ENCODE data around the gene FRA10AC1.

The FRA10AC1 gene

DNA sequence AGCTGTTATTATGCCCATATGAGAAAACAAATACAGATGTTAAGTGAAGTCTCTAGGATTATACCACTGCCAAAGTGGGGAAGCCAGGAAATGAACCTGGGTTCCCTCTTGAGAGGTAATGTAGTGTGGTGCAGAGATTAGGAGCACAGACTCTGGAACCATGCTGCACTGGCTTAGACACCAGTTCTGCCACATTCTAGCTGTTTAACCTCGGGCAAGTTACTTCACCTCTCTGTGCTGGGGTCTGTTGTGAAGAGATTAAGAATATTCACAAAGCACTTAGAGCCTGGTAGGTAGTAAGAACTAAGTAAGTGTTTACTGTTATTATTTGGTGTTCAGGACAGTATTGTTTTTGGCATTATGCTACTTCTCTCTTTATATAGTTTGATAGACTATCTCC lies 48.2 kb downstream of the FRA10AC1 start:
- DNase-seq = no peak
- H3K4me1 ChIP-seq (ENCODE audit: control insufficient read depth, insufficient read depth, low read length, poor library complexity, severe bottlenecking) = no peaks in the 10 kb centered on the region
- no peaks in the 10 kb centered on the region for H3K9me3 ChIP-seq (ENCODE audit: control insufficient read depth, low read length)
- H3K27ac ChIP-seq (ENCODE audit: insufficient read depth, low read length, poor library complexity, severe bottlenecking) = no peak overlapping the region
- H3K27me3 ChIP-seq (replicated peaks; ENCODE audit: control insufficient read depth, insufficient read depth, low read length, poor library complexity, severe bottlenecking) = no peaks in the 10 kb centered on the region
- no peaks in the 10 kb centered on the region for H3K36me3 ChIP-seq (ENCODE audit: control insufficient read depth, insufficient read depth, low read length)
- no peak overlapping the region for H3K4me3 ChIP-seq (ENCODE audit: insufficient read depth, low read depth, low read length, poor library complexity, severe bottlenecking)

DNA sequence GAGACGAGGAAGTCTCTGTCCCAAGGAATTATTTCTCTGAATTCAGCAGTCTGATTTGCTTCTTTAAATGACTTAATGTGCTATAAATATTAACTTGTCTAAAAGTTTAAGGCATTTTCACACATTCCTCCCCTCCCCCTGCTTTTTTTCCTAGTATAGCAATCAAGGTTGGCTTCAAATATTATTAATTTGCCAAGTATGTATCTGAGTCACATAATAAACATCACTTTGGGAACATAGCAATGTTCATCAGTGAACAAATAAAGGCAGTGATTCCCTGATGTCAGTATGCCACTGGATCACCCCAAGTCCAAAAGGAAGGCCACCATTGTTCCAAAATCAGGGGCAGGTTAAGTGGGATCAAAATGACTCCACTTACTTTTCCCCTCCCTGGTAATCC lies 49.5 kb downstream of the FRA10AC1 start:
- no peak overlapping the region for H3K27ac ChIP-seq (ENCODE audit: insufficient read depth, low read length, poor library complexity, severe bottlenecking)

DNA sequence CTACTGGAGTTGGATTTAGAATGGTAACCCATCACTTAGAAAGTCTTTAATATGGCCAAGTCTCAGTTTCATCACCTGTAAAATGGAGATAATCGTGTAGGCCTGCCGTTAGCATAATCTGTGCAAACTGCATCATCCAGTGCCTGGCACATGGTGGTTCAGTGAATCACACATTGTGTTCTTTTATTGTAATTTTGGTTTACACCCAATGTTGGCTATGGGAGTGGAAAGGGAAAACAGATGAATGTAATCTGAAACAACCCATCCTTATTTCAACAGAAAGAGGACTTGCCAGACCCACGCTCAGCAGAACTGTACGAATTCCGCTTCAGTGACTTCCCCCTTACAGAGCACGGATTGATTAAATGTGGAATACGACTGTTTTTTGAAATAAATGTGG lies 62.6 kb downstream of the FRA10AC1 start:
- Histone ChIP-seq H3K4me3 (ENCODE audit: insufficient read depth, low read depth, low read length, poor library complexity, severe bottlenecking) (no peak overlapping the region), H3K27ac (ENCODE audit: insufficient read depth, low read length, poor library complexity, severe bottlenecking) (no peak overlapping the region), H3K9me3 (ENCODE audit: control insufficient read depth, low read length) (no peaks in the 10 kb centered on the region), H3K4me1 (ENCODE audit: control insufficient read depth, insufficient read depth, low read length, poor library complexity, severe bottlenecking) (no peaks in the 10 kb centered on the region), H3K27me3 (replicated peaks; ENCODE audit: control insufficient read depth, insufficient read depth, low read length, poor library complexity, severe bottlenecking) (no peaks in the 10 kb centered on the region), H3K36me3 (ENCODE audit: control insufficient read depth, insufficient read depth, low read length) (no peaks in the 10 kb centered on the region)
- DNase-seq = no peak

More for the DNA sequence above, 49.5 kb downstream of the FRA10AC1 start:
- Histone ChIP-seq H3K4me3 (ENCODE audit: insufficient read depth, low read depth, low read length, poor library complexity, severe bottlenecking) (no peak overlapping the region), H3K27me3 (replicated peaks; ENCODE audit: control insufficient read depth, insufficient read depth, low read length, poor library complexity, severe bottlenecking) (no peaks in the 10 kb centered on the region), H3K9me3 (ENCODE audit: control insufficient read depth, low read length) (no peaks in the 10 kb centered on the region), H3K36me3 (ENCODE audit: control insufficient read depth, insufficient read depth, low read length) (no peaks in the 10 kb centered on the region), H3K4me1 (ENCODE audit: control insufficient read depth, insufficient read depth, low read length, poor library complexity, severe bottlenecking) (no peaks in the 10 kb centered on the region)
- DNase-seq = no peak

DNA sequence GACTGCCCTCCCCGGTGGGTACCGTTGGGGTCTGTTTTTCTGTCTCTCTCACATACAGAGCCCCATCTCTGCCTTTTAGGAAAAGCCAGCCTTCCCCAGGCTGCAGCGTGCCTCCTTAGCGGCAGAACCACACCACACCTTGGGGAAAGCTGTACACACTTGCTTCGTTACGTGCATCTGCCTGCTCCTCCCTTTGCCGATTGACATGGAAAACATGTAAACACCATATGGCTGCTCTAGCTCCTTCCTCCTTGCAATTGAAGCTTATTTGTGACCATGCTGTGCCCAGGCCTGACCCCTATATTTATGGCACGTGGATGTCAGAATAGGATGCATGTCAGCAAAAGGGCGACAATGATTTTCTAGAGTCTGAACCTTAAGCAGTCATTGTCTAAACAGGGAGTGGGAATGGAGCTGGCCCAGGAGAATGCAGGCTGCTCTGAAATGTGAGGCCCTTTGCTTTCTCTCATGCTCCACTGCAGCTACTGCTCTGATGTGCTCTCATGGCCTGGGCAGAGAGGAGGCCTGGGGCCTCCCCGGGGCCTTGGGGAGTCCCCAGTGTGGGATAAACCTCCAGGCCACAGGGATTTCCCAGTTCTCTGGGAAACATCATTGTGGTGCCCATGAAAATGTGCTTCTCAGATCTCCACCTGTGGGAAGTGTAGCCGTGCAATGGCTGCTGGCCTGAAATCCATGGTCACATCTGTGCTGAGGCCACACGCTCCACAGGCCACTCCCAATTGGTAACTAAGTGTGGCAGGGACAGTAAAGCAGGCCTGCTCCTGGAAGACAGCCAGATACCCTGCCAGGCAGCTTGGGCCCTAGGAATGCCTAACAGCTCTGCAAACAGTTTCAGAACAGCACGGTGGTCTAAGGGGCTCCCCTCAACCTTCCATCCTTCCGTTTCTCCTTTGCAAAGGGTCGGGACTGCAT lies 71.5 kb downstream of the FRA10AC1 start:
- no peak overlapping the region for H3K27ac ChIP-seq (ENCODE audit: insufficient read depth, low read length, poor library complexity, severe bottlenecking)
- H3K36me3 ChIP-seq (ENCODE audit: control insufficient read depth, insufficient read depth, low read length) = no peaks in the 10 kb centered on the region
- H3K9me3 ChIP-seq (ENCODE audit: control insufficient read depth, low read length) = no peaks in the 10 kb centered on the region
- H3K4me1 ChIP-seq (ENCODE audit: control insufficient read depth, insufficient read depth, low read length, poor library complexity, severe bottlenecking) = no peaks in the 10 kb centered on the region
- no peak overlapping the region for H3K4me3 ChIP-seq (ENCODE audit: insufficient read depth, low read depth, low read length, poor library complexity, severe bottlenecking)
- DNase-seq = no peak
- H3K27me3 ChIP-seq (replicated peaks; ENCODE audit: control insufficient read depth, insufficient read depth, low read length, poor library complexity, severe bottlenecking) = no peaks in the 10 kb centered on the region

DNA sequence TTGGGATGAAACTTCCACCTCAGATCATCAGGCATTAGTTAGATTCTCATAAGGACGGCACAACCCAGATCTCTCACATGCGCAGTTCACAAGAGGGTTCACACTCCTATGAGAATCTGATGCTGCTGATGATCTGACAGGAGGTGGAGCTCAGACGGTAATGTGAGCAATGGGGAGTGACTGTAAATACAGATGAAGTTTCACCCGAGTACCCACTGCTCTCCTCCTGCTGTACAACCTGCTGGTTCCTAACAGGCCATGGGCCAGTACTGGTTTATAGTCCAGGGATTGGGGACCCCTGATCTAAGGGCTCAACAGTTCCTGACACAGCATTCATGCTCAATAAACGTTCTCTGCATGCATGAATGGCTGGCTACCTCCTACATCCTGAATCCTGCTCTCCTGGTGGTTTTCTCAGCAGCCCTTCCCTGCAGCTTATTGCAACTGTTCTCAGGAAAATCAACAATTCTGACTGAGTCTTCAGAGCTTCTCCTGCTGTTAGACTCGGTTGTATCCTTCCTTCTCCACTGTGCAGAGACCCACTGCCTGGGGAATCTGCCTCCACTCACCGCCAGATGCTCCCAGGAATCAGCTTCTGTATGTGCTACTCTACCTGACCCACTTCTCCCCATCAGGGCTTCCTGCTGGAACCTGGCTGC lies 72.6 kb downstream of the FRA10AC1 start:
- Histone ChIP-seq H3K4me3 (ENCODE audit: insufficient read depth, low read depth, low read length, poor library complexity, severe bottlenecking) (no peak overlapping the region), H3K36me3 (ENCODE audit: control insufficient read depth, insufficient read depth, low read length) (no peaks in the 10 kb centered on the region), H3K27me3 (replicated peaks; ENCODE audit: control insufficient read depth, insufficient read depth, low read length, poor library complexity, severe bottlenecking) (no peaks in the 10 kb centered on the region), H3K9me3 (ENCODE audit: control insufficient read depth, low read length) (no peaks in the 10 kb centered on the region), H3K27ac (ENCODE audit: insufficient read depth, low read length, poor library complexity, severe bottlenecking) (no peak overlapping the region), H3K4me1 (ENCODE audit: control insufficient read depth, insufficient read depth, low read length, poor library complexity, severe bottlenecking) (no peaks in the 10 kb centered on the region)
- no peak for DNase-seq

DNA sequence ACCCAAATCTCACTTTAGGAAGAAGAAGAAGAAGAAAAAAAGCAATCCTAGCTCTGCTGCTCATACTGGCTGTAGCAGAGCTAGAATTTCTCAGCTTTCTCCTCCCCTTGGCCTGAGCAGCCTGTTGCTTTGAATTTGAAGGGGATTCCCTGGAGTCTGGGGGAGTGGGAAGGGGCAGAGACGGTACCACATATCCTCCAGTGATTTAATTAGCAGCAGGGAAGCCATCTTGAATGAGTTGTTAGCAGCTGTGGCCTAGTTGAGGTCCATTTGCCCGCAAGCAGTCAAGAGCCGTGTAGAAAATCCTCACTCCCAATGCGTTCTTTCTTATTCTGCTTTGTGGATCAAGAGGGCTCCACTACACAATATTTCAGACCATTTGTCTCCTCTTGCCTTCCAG lies 73.5 kb downstream of the FRA10AC1 start:
- Histone ChIP-seq H3K9me3 (ENCODE audit: control insufficient read depth, low read length) (no peaks in the 10 kb centered on the region), H3K27ac (ENCODE audit: insufficient read depth, low read length, poor library complexity, severe bottlenecking) (no peak overlapping the region), H3K4me3 (ENCODE audit: insufficient read depth, low read depth, low read length, poor library complexity, severe bottlenecking) (no peak overlapping the region), H3K4me1 (ENCODE audit: control insufficient read depth, insufficient read depth, low read length, poor library complexity, severe bottlenecking) (no peaks in the 10 kb centered on the region), H3K27me3 (replicated peaks; ENCODE audit: control insufficient read depth, insufficient read depth, low read length, poor library complexity, severe bottlenecking) (no peaks in the 10 kb centered on the region), H3K36me3 (ENCODE audit: control insufficient read depth, insufficient read depth, low read length) (no peaks in the 10 kb centered on the region)
- DNase-seq = no peak

DNA sequence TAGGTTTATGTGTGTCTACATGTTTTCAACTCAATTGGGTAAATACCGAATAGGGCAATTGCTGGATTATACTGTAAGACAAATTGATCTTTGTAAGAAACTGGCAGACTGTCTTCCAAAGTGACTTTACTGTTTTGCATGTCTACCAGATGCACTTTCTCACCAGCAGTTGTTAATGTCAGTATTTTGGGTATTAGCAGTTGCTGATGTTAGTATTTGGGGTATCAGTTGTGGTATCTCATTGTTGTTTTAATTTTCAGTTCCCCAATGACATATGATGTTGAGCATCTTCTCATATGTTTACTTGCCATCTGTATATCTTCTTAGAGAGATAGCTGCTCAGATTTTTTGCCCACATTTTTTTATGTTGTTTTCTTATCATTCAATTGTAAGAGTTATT lies 79.5 kb downstream of the FRA10AC1 start:
- DNase-seq = no peak
- no peaks in the 10 kb centered on the region for H3K36me3 ChIP-seq (ENCODE audit: control insufficient read depth, insufficient read depth, low read length)
- H3K4me1 ChIP-seq (ENCODE audit: control insufficient read depth, insufficient read depth, low read length, poor library complexity, severe bottlenecking) = no peaks in the 10 kb centered on the region
- H3K9me3 ChIP-seq (ENCODE audit: control insufficient read depth, low read length) = no peaks in the 10 kb centered on the region
- H3K27me3 ChIP-seq (replicated peaks; ENCODE audit: control insufficient read depth, insufficient read depth, low read length, poor library complexity, severe bottlenecking) = no peaks in the 10 kb centered on the region
- no peak overlapping the region for H3K27ac ChIP-seq (ENCODE audit: insufficient read depth, low read length, poor library complexity, severe bottlenecking)
- no peak overlapping the region for H3K4me3 ChIP-seq (ENCODE audit: insufficient read depth, low read depth, low read length, poor library complexity, severe bottlenecking)

DNA sequence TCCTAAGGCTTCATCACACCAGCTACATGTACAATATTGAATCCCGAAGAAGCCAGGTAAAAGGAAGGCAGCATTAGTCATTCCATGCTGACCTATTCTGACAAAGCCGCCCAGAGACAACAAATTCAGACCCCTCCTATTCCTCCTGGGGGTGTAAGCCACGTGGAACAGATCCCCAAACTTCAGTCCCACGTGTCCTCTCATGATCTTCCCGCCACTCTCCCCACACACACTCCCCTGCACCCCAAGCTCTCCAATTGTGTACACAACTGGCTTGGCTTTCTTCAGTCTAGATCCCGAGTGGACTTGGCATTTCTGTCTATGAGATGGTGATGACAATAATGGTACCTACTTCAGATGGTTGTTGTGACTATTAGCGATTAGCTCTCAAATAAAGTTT lies 81.5 kb downstream of the FRA10AC1 start:
- Histone ChIP-seq H3K36me3 (ENCODE audit: control insufficient read depth, insufficient read depth, low read length) (no peaks in the 10 kb centered on the region), H3K27ac (ENCODE audit: insufficient read depth, low read length, poor library complexity, severe bottlenecking) (no peak overlapping the region), H3K9me3 (ENCODE audit: control insufficient read depth, low read length) (no peaks in the 10 kb centered on the region), H3K4me3 (ENCODE audit: insufficient read depth, low read depth, low read length, poor library complexity, severe bottlenecking) (no peak overlapping the region), H3K4me1 (ENCODE audit: control insufficient read depth, insufficient read depth, low read length, poor library complexity, severe bottlenecking) (no peaks in the 10 kb centered on the region), H3K27me3 (replicated peaks; ENCODE audit: control insufficient read depth, insufficient read depth, low read length, poor library complexity, severe bottlenecking) (no peaks in the 10 kb centered on the region)
- DNase-seq = no peak

Data from effector memory CD4-positive, alpha-beta T cell (primary cell).